Glutamatergic neuron (in vitro differentiated cells): ENCODE results near the gene LCMT1. TPM values are rescaled to one million over a fixed set of nuclear protein-coding genes. Genes with fewer than 3 reads are reported as not detected.

Source experiments
- DNase-seq: peaks from one replicate; pipeline ENCODE4 v3.0.0; 2022
- H3K27ac Mint-ChIP-seq: one replicate; pipeline ENCODE4 v1.8.0; 2020; ENCODE audit warnings: mild to moderate bottlenecking, mixed read lengths, inconsistent platforms; ENCODE audit not compliant: unreplicated experiment
- H3K27me3 Mint-ChIP-seq: one replicate; pipeline ENCODE4 v1.8.0; 2020; ENCODE audit warnings: mild to moderate bottlenecking, moderate library complexity, mixed read lengths, inconsistent platforms; ENCODE audit not compliant: unreplicated experiment
- H3K36me3 Mint-ChIP-seq: one replicate; pipeline ENCODE4 v1.8.0; 2020; ENCODE audit warnings: mild to moderate bottlenecking, mixed read lengths, inconsistent platforms; ENCODE audit not compliant: unreplicated experiment
- H3K4me1 Mint-ChIP-seq: one replicate; pipeline ENCODE4 v1.8.0; 2020; ENCODE audit warnings: mild to moderate bottlenecking, low read depth, mixed read lengths, inconsistent platforms; ENCODE audit not compliant: unreplicated experiment
- H3K4me3 Mint-ChIP-seq: one replicate; pipeline ENCODE4 v1.8.0; 2020; ENCODE audit warnings: mild to moderate bottlenecking, mixed read lengths, inconsistent platforms; ENCODE audit not compliant: unreplicated experiment
- H3K9me3 Mint-ChIP-seq: one replicate; pipeline ENCODE4 v1.8.0; 2020; ENCODE audit warnings: mild to moderate bottlenecking, moderate library complexity, mixed read lengths, inconsistent platforms; ENCODE audit not compliant: unreplicated experiment
- total RNA-seq: library from RNA; stranded (reverse); fragmentation: NEBNext Ultra II Directional; extraction: Animal tissue kit (Norgen Biotek cat#: 25700); gene quantifications from one replicate; pipeline ENCODE4 v1.2.1, GENCODE V29; 2021; ENCODE audit not compliant: unreplicated experiment
- TF ChIP-seq, protein P1 (sequence below): fragments of 200-600 bp; sonication (generic); IDR thresholded peaks from one replicate; pipeline ENCODE4 v1.5.0; 2021; ENCODE audit not compliant: partially characterized antibody, unreplicated experiment

The LCMT1 gene
- total RNA-seq, 1 donor from 2014 or later, result 67.6 TPM

DNA sequence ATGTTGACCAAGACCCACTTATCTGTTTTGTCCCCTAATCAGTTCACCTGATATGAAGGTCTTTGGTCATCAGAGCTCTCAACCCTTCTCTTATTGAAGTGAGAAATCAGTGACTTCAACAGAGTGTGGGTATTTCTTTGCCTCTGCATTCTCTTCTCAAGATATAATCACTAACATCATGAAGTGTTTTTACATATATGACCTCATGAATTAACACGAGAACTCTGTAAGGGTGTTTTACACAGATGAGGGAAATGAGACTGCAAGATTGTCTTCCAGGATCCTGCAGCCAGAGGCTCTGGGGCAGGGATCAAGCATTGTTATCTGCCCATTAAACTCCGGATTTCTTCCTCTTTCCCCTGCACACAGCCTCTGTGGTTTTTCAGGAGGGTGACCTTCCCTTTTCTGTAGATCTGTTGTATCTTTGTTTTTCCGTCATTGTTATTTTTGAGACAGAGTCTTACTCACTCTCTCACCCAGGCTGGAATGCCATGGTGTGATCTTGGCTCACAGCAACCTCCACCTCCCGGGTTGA, 22.7 kb downstream of the LCMT1 start:
- TF ChIP-seq, protein P1, sequence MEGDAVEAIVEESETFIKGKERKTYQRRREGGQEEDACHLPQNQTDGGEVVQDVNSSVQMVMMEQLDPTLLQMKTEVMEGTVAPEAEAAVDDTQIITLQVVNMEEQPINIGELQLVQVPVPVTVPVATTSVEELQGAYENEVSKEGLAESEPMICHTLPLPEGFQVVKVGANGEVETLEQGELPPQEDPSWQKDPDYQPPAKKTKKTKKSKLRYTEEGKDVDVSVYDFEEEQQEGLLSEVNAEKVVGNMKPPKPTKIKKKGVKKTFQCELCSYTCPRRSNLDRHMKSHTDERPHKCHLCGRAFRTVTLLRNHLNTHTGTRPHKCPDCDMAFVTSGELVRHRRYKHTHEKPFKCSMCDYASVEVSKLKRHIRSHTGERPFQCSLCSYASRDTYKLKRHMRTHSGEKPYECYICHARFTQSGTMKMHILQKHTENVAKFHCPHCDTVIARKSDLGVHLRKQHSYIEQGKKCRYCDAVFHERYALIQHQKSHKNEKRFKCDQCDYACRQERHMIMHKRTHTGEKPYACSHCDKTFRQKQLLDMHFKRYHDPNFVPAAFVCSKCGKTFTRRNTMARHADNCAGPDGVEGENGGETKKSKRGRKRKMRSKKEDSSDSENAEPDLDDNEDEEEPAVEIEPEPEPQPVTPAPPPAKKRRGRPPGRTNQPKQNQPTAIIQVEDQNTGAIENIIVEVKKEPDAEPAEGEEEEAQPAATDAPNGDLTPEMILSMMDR, result no peak
- Mint-ChIP-seq H3K4me3 (no peak overlapping the region), H3K27ac (no peak overlapping the region), H3K36me3 (no peaks in the 10 kb centered on the region), H3K4me1 (no peaks in the 10 kb centered on the region), H3K9me3 (no peaks in the 10 kb centered on the region), H3K27me3 (no peaks in the 10 kb centered on the region)
- DNase-seq, result no peak

DNA sequence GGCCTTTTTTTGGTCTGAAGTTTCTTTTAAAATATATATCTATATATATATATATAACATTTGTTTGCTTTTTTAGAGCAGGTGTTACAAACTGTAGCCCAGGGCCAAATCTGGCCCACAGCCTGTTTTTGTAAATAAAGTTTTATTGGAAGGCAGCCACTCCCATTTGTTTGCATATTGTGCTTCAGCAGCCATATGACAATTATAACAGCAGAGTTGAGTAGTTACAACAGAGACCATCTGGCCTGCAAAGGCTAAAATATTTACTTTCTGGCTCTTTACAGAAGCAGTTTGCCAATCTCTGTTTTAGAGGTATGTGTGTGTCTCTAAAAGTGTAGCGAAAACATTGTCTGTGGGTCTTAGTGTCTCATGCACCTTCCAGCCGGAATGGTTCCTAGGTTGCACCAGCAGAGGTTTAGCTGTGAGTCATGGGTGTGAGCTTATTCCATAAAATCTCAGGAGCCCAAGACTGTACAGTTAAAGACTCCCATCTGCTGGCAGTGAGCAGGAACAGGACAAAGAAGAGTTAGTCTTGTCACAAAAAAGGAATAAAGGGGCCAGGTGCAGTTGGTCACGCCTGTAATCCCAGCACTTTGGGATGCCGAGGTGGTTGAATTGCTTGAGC, 23.8 kb downstream of the LCMT1 start:
- H3K4me3 Mint-ChIP-seq, result no peak overlapping the region
- no peak overlapping the region for H3K27ac Mint-ChIP-seq
- no peaks in the 10 kb centered on the region for H3K36me3 Mint-ChIP-seq
- no peaks in the 10 kb centered on the region for H3K27me3 Mint-ChIP-seq
- H3K4me1 Mint-ChIP-seq, result no peaks in the 10 kb centered on the region
- TF ChIP-seq, protein P1, result no peak
- H3K9me3 Mint-ChIP-seq, result no peaks in the 10 kb centered on the region
- DNase-seq, result no peak

DNA sequence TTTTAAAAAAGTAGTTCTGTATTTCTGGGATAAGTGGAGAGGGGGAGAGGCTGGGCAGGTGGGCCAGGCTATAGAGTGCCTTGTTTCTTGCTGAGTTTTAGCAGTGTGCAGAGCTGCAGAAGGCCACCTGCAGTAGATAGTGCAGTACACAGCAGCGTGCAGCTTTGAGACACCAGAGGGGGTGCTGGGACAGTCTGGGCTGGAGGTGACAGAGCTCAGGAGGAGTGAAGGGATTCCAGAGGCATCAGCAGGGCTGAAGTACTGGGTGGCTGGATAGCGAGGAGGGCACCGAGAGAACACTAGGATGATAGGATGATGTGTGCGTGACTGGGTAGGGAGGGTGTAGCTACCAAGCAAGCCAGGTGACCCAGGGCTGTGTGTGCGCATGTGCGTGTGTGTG, 26.6 kb downstream of the LCMT1 start:
- H3K27me3 Mint-ChIP-seq, result no peaks in the 10 kb centered on the region
- DNase-seq, result no peak
- no peaks in the 10 kb centered on the region for H3K9me3 Mint-ChIP-seq
- H3K36me3 Mint-ChIP-seq, result no peaks in the 10 kb centered on the region
- H3K4me3 Mint-ChIP-seq, result no peak overlapping the region
- TF ChIP-seq, protein P1, result no peak
- no peaks in the 10 kb centered on the region for H3K4me1 Mint-ChIP-seq
- no peak overlapping the region for H3K27ac Mint-ChIP-seq

DNA sequence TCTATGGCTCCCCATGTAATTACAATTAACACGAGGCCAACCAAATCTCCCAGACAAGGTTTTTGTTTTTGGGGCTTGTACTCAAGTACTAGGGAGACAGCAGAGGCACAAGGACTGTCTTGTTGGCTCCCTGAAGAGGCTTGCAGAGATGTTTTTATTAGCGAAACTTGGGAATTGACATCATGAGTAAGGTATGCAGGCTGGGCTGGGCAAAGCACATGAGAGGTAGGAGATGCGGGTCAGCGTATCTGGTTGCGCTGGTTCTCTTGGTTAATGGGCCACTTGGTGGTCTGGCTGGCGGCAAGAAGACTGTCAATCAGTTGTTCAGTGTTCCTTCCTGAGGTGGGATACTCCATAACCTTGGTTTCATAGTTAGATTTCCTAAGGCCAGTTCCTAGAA, 28.9 kb downstream of the LCMT1 start:
- Mint-ChIP-seq H3K27ac (no peak overlapping the region), H3K9me3 (no peaks in the 10 kb centered on the region), H3K36me3 (no peaks in the 10 kb centered on the region), H3K4me1 (no peaks in the 10 kb centered on the region), H3K27me3 (peaks cover 1% of the 10 kb centered on the region), H3K4me3 (no peak overlapping the region)
- no peak for DNase-seq
- TF ChIP-seq, protein P1, result no peak

DNA sequence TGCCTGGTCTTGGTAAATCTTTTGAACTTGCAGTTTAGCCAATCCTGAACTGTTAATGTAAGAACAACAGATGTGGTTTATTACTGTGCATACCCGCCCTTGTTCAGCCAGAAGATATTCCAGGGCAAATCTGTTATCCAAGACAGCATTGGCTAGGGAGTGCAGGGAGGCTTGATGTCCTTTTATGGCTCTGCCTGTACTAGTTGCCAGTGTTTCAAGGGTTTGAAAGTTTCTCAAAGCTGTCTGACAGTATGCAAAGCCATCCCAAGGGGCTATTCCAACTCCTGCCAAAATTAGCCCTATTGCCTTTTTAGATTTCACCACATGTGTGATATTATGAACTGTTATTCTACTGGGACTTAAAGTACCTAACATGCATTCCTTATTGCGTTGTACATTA, 30.1 kb downstream of the LCMT1 start:
- Mint-ChIP-seq H3K4me3 (no peak overlapping the region), H3K27me3 (peaks cover 1% of the 10 kb centered on the region), H3K4me1 (no peaks in the 10 kb centered on the region), H3K9me3 (no peaks in the 10 kb centered on the region), H3K36me3 (no peaks in the 10 kb centered on the region), H3K27ac (no peak overlapping the region)
- TF ChIP-seq, protein P1, result no peak
- no peak for DNase-seq
